Endothelial cell of umbilical vein (primary cell): ENCODE measurements around the gene AMN. TPM values are rescaled to one million over a fixed set of nuclear protein-coding genes. Genes with fewer than 3 reads are reported as not detected.

Source experiments
- BruUV-seq: library from RNA; stranded (reverse); fragments of 400-500 nt; replicated peaks from 2 replicates; lab custom pipeline; 2021; lab: Mats Ljungman, UMichigan
- CTCF ChIA-PET: fragments of 300-600, 350-600 bp; sonication (Branson Sonifier 250); formaldehyde crosslinking; loops from one replicate; lab custom pipeline; 2021; ENCODE audit warnings: antibody characterized with exemption, inconsistent platforms; lab: Charles Lee
- POLR2A ChIA-PET: fragments of 300-600, 350-600 bp; sonication (Branson Sonifier 250); formaldehyde crosslinking; loops from one replicate; lab custom pipeline; 2021; ENCODE audit warnings: antibody characterized with exemption, inconsistent platforms; lab: Charles Lee
- DNase-seq: peaks from one replicate; pipeline ENCODE4 v3.0.0-alpha.2; 2011; ENCODE audit warnings: low read depth, low spot score
- FAIRE-seq: peaks from 2 replicates; lab custom pipeline; 2011; peaks lifted over from hg19 to GRCh38; lab: Jason Lieb, UNC
- H2AFZ ChIP-seq: 2 replicates; pipeline ENCODE4 v1.6.0; 2012; ENCODE audit warnings: low read depth, low read length, control low read depth, inconsistent platforms
- H3K27ac ChIP-seq: 2 replicates; pipeline ENCODE4 v1.5.1; 2011; ENCODE audit warnings: low read depth, mild to moderate bottlenecking, control low read depth, low read length, moderate library complexity; ENCODE audit not compliant: insufficient read depth
- H3K27me3 ChIP-seq, 2 experiments: 2 replicates each; pipeline versions ENCODE4 v1.6.0 to v1.6.1; 2011; ENCODE audit warnings: low read length in 2 of 2, mixed read lengths in 1 of 2; ENCODE audit not compliant: control insufficient read depth in 2 of 2, insufficient read depth in 2 of 2
- H3K36me3 ChIP-seq, 2 experiments: 2 replicates in 1 of 2; 3 replicates in 1 of 2; pipeline ENCODE4 v1.5.1; 2011; ENCODE audit warnings: low read length in 2 of 2, mild to moderate bottlenecking in 1 of 2, moderate library complexity in 1 of 2; ENCODE audit not compliant: control insufficient read depth in 2 of 2, insufficient read depth in 2 of 2; ENCODE audit errors: extremely low read depth in 1 of 2
- H3K4me1 ChIP-seq: 3 replicates; pipeline ENCODE4 v1.5.1; 2011; ENCODE audit warnings: mild to moderate bottlenecking, low read length; ENCODE audit not compliant: control insufficient read depth, insufficient read depth; ENCODE audit errors: extremely low read depth
- H3K4me2 ChIP-seq: 2 replicates; pipeline ENCODE4 v1.6.1; 2011; ENCODE audit warnings: low read length, control low read depth, mixed read lengths; ENCODE audit not compliant: insufficient read depth
- H3K4me3 ChIP-seq, 3 experiments: fragments of 200-600 bp in 1 of 3; sonication (generic), shearing (Covaris generic) in 1 of 3; replicated peaks in 1 of 3; 2 replicates each; pipeline ENCODE4 v1.5.1; 2011 to 2016; ENCODE audit warnings: control low read depth in 3 of 3, low read length in 3 of 3, mild to moderate bottlenecking in 2 of 3, inconsistent platforms in 1 of 3, low read depth in 1 of 3, moderate library complexity in 1 of 3; ENCODE audit not compliant: insufficient read depth in 1 of 3
- H3K79me2 ChIP-seq: 2 replicates; pipeline ENCODE4 v1.6.0; 2012; ENCODE audit warnings: low read length, inconsistent platforms; ENCODE audit not compliant: control insufficient read depth, insufficient read depth
- H3K9ac ChIP-seq: replicated peaks from 2 replicates; pipeline ENCODE3; 2011; ENCODE audit warnings: low read length, control low read depth; ENCODE audit not compliant: insufficient read depth; ENCODE audit errors: extremely low read depth
- H3K9me1 ChIP-seq: replicated peaks from 3 replicates; pipeline ENCODE4 v1.6.0; 2011; ENCODE audit warnings: mild to moderate bottlenecking, low read length; ENCODE audit not compliant: control insufficient read depth, insufficient read depth; ENCODE audit errors: extremely low read depth
- H3K9me3 ChIP-seq: replicated peaks from 2 replicates; pipeline ENCODE4 v1.5.1; 2012; ENCODE audit warnings: low read length, inconsistent platforms; ENCODE audit not compliant: control insufficient read depth, insufficient read depth
- H4K20me1 ChIP-seq: replicated peaks from 2 replicates; pipeline ENCODE3; 2011; ENCODE audit warnings: mild to moderate bottlenecking, low read length; ENCODE audit not compliant: control insufficient read depth, insufficient read depth; ENCODE audit errors: extremely low read depth
- EZH2 ChIP-seq: IDR thresholded peaks from 2 replicates; pipeline ENCODE4 v1.6.1; 2012; ENCODE audit warnings: borderline replicate concordance, low read depth, mild to moderate bottlenecking, moderate library complexity, low read length, inconsistent platforms; ENCODE audit not compliant: severe bottlenecking
- FOS ChIP-seq: IDR thresholded peaks from 2 replicates; pipeline ENCODE4 v1.6.1; 2011; ENCODE audit warnings: mild to moderate bottlenecking, low read length, moderate library complexity, borderline replicate concordance; ENCODE audit not compliant: insufficient read depth
- GATA2 ChIP-seq: IDR thresholded peaks from 2 replicates; pipeline ENCODE4 v1.7.0; 2011; ENCODE audit warnings: low read depth, mild to moderate bottlenecking, moderate library complexity, mixed read lengths, low read length; ENCODE audit not compliant: insufficient read length, insufficient read depth
- JUN ChIP-seq: IDR thresholded peaks from 2 replicates; pipeline ENCODE4 v1.6.1; 2011; ENCODE audit warnings: borderline replicate concordance, low read depth; ENCODE audit not compliant: insufficient read length, insufficient read depth
- MAX ChIP-seq: IDR thresholded peaks from 2 replicates; pipeline ENCODE4 v1.6.1; 2011; ENCODE audit not compliant: insufficient read depth, insufficient read length
- MYC ChIP-seq: IDR thresholded peaks from one replicate; pipeline ENCODE4 v1.6.1; 2011; ENCODE audit warnings: mild to moderate bottlenecking, low read depth, low read length
- POLR2A ChIP-seq: IDR thresholded peaks from 2 replicates; pipeline ENCODE4 v1.6.1; 2012; ENCODE audit warnings: low read depth, mild to moderate bottlenecking, control low read depth, low read length
- POLR2AphosphoS5 ChIP-seq: IDR thresholded peaks from 2 replicates; pipeline ENCODE4 v1.6.1; 2012; ENCODE audit warnings: low read depth, mild to moderate bottlenecking, control low read depth, low read length, moderate library complexity; ENCODE audit not compliant: insufficient read depth
- dilution Hi-C: fragments of 300-500 bp; cut with MboI; formaldehyde crosslinking; loops from one replicate; pipeline ENCODE4 v1.15.0; 2019; ENCODE audit warnings: low sequenced_read_pairs; ENCODE audit not compliant: extremely low pct_ligation_motif_present
- intact Hi-C: fragments of 100-400 bp; cut with micrococcal nuclease; formaldehyde crosslinking; loops from one replicate; pipeline ENCODE4 v1.10.0; 2022
- polyA plus RNA-seq, 4 experiments: library from polyadenylated mRNA; depleted of rRNA in 3 of 4; stranded (reverse) in 3 of 4; unstranded in 1 of 4; fragments of >200 nt; gene quantifications; 2 replicates each; pipeline versions ENCODE4 v1.2.1 to v1.2.3, GENCODE V29; 2011 to 2012; ENCODE audit warnings: missing spikeins in 1 of 4
- total RNA-seq: library from RNA; stranded (reverse); gene quantifications from 2 replicates; pipeline ENCODE4 v1.2.3, GENCODE V29; 2021
- TF ChIP-seq, protein P1 (sequence below), 2 donors: IDR thresholded peaks; 1 replicate in 1 of 2; 2 replicates in 1 of 2; pipeline ENCODE4 v1.5.1; 2011; ENCODE audit warnings: low read length in 2 of 2, mild to moderate bottlenecking in 2 of 2, moderate library complexity in 2 of 2, control low read depth in 1 of 2, inconsistent platforms in 1 of 2, low read depth in 1 of 2; ENCODE audit not compliant: insufficient read depth in 1 of 2; ENCODE audit errors: extremely low read depth in 1 of 2

The AMN gene
- total and polyA plus RNA-seq, 2 donors (not counting 3 experiments of a cell fraction or from before 2014, with no cell fraction given), result 0.03 TPM; not detected in 1

GRCh38 chr14:102941419-102942011 is 19.1 kb downstream of the AMN start:
- Histone ChIP-seq H3K27me3 (no peaks in the 10 kb centered on the region), H3K9me1 (no peaks in the 10 kb centered on the region), H3K4me3 (no peak overlapping the region), H2AFZ (no peak overlapping the region), H3K36me3 (peaks cover 19 to 80% of the 10 kb centered on the region in 2 experiments), H3K4me2 (no peak overlapping the region), H3K79me2 (no peaks in the 10 kb centered on the region), H3K9me3 (no peaks in the 10 kb centered on the region), H3K9ac (no peak overlapping the region), H4K20me1 (no peaks in the 10 kb centered on the region), H3K4me1 (no peaks in the 10 kb centered on the region), H3K27ac (no peak overlapping the region)
- POLR2A ChIA-PET, result no interaction called here
- no peak for DNase-seq
- no peak for FAIRE-seq
- intact Hi-C loops (no loop called here), dilution Hi-C loops (no loop called here)
- TF ChIP-seq POLR2AphosphoS5, result no peak
- no peak for TF ChIP-seq GATA2
- no peak for TF ChIP-seq POLR2A
- no peak for TF ChIP-seq JUN
- TF ChIP-seq EZH2, result no peak
- no peak for TF ChIP-seq MYC
- no peak for TF ChIP-seq MAX
- no peak for TF ChIP-seq FOS
- TF ChIP-seq, protein P1, sequence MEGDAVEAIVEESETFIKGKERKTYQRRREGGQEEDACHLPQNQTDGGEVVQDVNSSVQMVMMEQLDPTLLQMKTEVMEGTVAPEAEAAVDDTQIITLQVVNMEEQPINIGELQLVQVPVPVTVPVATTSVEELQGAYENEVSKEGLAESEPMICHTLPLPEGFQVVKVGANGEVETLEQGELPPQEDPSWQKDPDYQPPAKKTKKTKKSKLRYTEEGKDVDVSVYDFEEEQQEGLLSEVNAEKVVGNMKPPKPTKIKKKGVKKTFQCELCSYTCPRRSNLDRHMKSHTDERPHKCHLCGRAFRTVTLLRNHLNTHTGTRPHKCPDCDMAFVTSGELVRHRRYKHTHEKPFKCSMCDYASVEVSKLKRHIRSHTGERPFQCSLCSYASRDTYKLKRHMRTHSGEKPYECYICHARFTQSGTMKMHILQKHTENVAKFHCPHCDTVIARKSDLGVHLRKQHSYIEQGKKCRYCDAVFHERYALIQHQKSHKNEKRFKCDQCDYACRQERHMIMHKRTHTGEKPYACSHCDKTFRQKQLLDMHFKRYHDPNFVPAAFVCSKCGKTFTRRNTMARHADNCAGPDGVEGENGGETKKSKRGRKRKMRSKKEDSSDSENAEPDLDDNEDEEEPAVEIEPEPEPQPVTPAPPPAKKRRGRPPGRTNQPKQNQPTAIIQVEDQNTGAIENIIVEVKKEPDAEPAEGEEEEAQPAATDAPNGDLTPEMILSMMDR (IDR thresholded peaks at IDR 0.05; ENCODE audit: extremely low read depth in 1 of 2, insufficient read depth in 1 of 2, low read depth in 1 of 2, low read length in 2 of 2), result no peak
- no TSS peak for BruUV-seq
- CTCF ChIA-PET, result interaction anchor here (1.7 kb wide), 1 partner anchor 247 kb away, joined by 4 read pairs; no protein-coding TSS in a partner anchor
